Panc1 (cell line): Measurements from ENCODE around the gene GNG4. TPM values are rescaled to one million over a fixed set of nuclear protein-coding genes. Genes with fewer than 3 reads are reported as not detected.
"Not testable (repeated sequence)": the region's sequence is repeated elsewhere in the genome, so short reads cannot be mapped to it uniquely, and the experiment has no call there.

Experiments
- ATAC-seq: fragments of 200-7000 bp; cut with Tn5 transposase; 2 replicates; pipeline ENCODE4 v1.9.1; 2020; ENCODE audit warnings: mild to moderate bottlenecking, moderate library complexity
- BruUV-seq: library from RNA; stranded (reverse); fragments of 400-500 nt; replicated peaks from 2 replicates; lab custom pipeline; 2021; lab: Mats Ljungman, UMichigan
- CTCF ChIA-PET: fragments of 300-600 bp; sonication (Branson Sonifier 250); formaldehyde crosslinking; loops from one replicate; lab custom pipeline; 2022; ENCODE audit warnings: antibody characterized with exemption; lab: Charles Lee
- POLR2A ChIA-PET: fragments of 300-600 bp; sonication (Branson Sonifier 250); formaldehyde crosslinking; loops from one replicate; lab custom pipeline; 2022; ENCODE audit warnings: antibody characterized with exemption; lab: Charles Lee
- DNase-seq: peaks from one replicate; pipeline ENCODE4 v3.0.0-alpha.2; 2010; ENCODE audit warnings: low read depth, low spot score
- H3K27ac ChIP-seq: 2 replicates; pipeline ENCODE4 v1.5.1; 2011; ENCODE audit warnings: mild to moderate bottlenecking, low read length, inconsistent platforms
- H3K27me3 ChIP-seq: fragments of 200-500 bp; sonication (Bioruptor generic); 2 replicates; pipeline ENCODE4 v1.6.0; 2014; ENCODE audit warnings: low read length, inconsistent platforms; ENCODE audit not compliant: control insufficient read depth, insufficient read depth
- H3K36me3 ChIP-seq: fragments of 200-500 bp; sonication (Bioruptor generic); 2 replicates; pipeline ENCODE4 v1.5.1; 2014; ENCODE audit warnings: inconsistent platforms, mild to moderate bottlenecking, low read length, moderate library complexity; ENCODE audit not compliant: control insufficient read depth, insufficient read depth
- H3K4me1 ChIP-seq: 2 replicates; pipeline ENCODE4 v1.5.1; 2011; ENCODE audit warnings: inconsistent platforms, mild to moderate bottlenecking, low read length, moderate library complexity; ENCODE audit not compliant: control insufficient read depth, insufficient read depth
- H3K4me3 ChIP-seq, 2 experiments: 2 replicates each; pipeline ENCODE4 v1.5.1; 2011 to 2012; ENCODE audit warnings: low read depth in 2 of 2, low read length in 2 of 2, mild to moderate bottlenecking in 2 of 2, inconsistent platforms in 1 of 2, moderate library complexity in 1 of 2
- H3K9me3 ChIP-seq: fragments of 200-500 bp; sonication (Bioruptor generic); 2 replicates; pipeline ENCODE4 v1.5.1; 2014; ENCODE audit warnings: low read depth, mild to moderate bottlenecking, inconsistent platforms, low read length, moderate library complexity; ENCODE audit not compliant: control insufficient read depth, insufficient read depth
- POLR2AphosphoS5 ChIP-seq: IDR thresholded peaks from 2 replicates; pipeline ENCODE4 v1.6.1; 2012; ENCODE audit warnings: mild to moderate bottlenecking, low read depth, low read length, moderate library complexity
- SIN3A ChIP-seq: IDR thresholded peaks from 2 replicates; pipeline ENCODE4 v1.6.1; 2012; ENCODE audit warnings: low read depth, mild to moderate bottlenecking, low read length, moderate library complexity, borderline replicate concordance; ENCODE audit not compliant: insufficient read depth
- TCF7L2 ChIP-seq: IDR thresholded peaks from 2 replicates; pipeline ENCODE4 v1.6.1; 2011; ENCODE audit warnings: mild to moderate bottlenecking, low read depth, low read length, inconsistent platforms
- in situ Hi-C: cut with HindIII; loops from 2 replicates; pipeline ENCODE4 v1.10.0; 2016; ENCODE audit warnings: low sequenced_read_pairs, low pct_unique_long_range_greater_than_20kb
- intact Hi-C: fragments of 100-400 bp; cut with micrococcal nuclease; formaldehyde crosslinking; loops from one replicate; pipeline ENCODE4 v1.10.0; 2022; ENCODE audit not compliant: unreplicated experiment
- total RNA-seq: library from RNA; stranded (reverse); gene quantifications from one replicate; pipeline ENCODE4 v1.2.1, GENCODE V29; 2021; ENCODE audit not compliant: unreplicated experiment
- TF ChIP-seq, protein P1 (sequence below), 2 experiments: IDR thresholded peaks; 2 replicates each; pipeline ENCODE4 v1.6.1; 2011 to 2012; ENCODE audit warnings: low read depth in 2 of 2, control low read depth in 1 of 2, low read length in 1 of 2, mild to moderate bottlenecking in 1 of 2, moderate library complexity in 1 of 2; ENCODE audit not compliant: insufficient read depth in 1 of 2
- TF ChIP-seq, protein P2 (sequence below): fragments of 450-650 bp; IDR thresholded peaks from 2 replicates; pipeline ENCODE4 v1.5.1; 2017; ENCODE audit warnings: mild to moderate bottlenecking

GNG4 gene
- total RNA-seq, 1 experiment from 2014 or later = 1.1 TPM

DNA sequence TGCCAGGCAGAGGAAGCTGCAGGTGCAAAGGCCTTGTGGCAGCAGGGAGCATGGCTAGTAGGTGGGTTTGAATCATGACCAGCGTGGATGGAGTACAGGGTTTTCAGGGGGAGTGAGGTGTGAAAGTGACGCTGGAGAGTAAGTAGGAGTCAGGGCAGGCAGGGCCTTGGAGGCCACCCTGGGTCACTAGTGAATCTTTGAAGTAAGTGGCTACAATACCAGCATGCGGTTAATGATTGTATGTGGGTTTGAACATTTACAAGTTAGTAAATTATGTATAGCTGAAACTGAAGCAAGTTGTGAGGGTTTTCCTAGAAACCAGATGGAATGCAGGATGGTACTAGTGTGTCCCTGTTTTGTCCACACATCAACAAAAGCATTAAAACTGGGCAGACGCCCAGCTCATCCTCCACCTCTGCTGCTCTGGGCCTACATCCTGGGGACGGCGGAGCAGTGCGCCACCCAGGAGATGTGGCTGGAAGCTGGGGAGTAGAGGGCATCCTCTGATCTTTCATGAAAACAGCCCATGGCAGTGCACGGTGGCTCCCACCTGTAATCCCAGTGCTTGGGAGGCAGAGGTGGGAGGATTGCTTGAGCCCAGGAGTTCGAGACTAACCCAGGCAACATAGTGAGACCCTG is 104.2 kb downstream of the GNG4 start:
- in situ Hi-C loops = no loop called here
- TF ChIP-seq TCF7L2 (no peak), SIN3A (no peak), POLR2AphosphoS5 (no peak)
- TF ChIP-seq, protein P1, sequence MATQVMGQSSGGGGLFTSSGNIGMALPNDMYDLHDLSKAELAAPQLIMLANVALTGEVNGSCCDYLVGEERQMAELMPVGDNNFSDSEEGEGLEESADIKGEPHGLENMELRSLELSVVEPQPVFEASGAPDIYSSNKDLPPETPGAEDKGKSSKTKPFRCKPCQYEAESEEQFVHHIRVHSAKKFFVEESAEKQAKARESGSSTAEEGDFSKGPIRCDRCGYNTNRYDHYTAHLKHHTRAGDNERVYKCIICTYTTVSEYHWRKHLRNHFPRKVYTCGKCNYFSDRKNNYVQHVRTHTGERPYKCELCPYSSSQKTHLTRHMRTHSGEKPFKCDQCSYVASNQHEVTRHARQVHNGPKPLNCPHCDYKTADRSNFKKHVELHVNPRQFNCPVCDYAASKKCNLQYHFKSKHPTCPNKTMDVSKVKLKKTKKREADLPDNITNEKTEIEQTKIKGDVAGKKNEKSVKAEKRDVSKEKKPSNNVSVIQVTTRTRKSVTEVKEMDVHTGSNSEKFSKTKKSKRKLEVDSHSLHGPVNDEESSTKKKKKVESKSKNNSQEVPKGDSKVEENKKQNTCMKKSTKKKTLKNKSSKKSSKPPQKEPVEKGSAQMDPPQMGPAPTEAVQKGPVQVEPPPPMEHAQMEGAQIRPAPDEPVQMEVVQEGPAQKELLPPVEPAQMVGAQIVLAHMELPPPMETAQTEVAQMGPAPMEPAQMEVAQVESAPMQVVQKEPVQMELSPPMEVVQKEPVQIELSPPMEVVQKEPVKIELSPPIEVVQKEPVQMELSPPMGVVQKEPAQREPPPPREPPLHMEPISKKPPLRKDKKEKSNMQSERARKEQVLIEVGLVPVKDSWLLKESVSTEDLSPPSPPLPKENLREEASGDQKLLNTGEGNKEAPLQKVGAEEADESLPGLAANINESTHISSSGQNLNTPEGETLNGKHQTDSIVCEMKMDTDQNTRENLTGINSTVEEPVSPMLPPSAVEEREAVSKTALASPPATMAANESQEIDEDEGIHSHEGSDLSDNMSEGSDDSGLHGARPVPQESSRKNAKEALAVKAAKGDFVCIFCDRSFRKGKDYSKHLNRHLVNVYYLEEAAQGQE (IDR thresholded peaks at IDR 0.05; ENCODE audit: insufficient read depth in 1 of 2, low read depth in 2 of 2, low read length in 1 of 2) = no peak
- TF ChIP-seq, protein P2, sequence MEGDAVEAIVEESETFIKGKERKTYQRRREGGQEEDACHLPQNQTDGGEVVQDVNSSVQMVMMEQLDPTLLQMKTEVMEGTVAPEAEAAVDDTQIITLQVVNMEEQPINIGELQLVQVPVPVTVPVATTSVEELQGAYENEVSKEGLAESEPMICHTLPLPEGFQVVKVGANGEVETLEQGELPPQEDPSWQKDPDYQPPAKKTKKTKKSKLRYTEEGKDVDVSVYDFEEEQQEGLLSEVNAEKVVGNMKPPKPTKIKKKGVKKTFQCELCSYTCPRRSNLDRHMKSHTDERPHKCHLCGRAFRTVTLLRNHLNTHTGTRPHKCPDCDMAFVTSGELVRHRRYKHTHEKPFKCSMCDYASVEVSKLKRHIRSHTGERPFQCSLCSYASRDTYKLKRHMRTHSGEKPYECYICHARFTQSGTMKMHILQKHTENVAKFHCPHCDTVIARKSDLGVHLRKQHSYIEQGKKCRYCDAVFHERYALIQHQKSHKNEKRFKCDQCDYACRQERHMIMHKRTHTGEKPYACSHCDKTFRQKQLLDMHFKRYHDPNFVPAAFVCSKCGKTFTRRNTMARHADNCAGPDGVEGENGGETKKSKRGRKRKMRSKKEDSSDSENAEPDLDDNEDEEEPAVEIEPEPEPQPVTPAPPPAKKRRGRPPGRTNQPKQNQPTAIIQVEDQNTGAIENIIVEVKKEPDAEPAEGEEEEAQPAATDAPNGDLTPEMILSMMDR = no peak
- no peak for DNase-seq
- Histone ChIP-seq H3K9me3 (no peaks in the 10 kb centered on the region), H3K4me3 (no peak overlapping the region), H3K36me3 (no peaks in the 10 kb centered on the region), H3K27me3 (no peaks in the 10 kb centered on the region), H3K4me1 (no peaks in the 10 kb centered on the region), H3K27ac (no peak overlapping the region)
- no peak for ATAC-seq
- CTCF ChIA-PET = no interaction called here
- intact Hi-C loops = no loop called here
- BruUV-seq = no TSS peak
- POLR2A ChIA-PET = interaction anchor here (0.5 kb wide), 1 partner anchor 102 kb away, joined by 3 read pairs; no protein-coding TSS in a partner anchor

DNA sequence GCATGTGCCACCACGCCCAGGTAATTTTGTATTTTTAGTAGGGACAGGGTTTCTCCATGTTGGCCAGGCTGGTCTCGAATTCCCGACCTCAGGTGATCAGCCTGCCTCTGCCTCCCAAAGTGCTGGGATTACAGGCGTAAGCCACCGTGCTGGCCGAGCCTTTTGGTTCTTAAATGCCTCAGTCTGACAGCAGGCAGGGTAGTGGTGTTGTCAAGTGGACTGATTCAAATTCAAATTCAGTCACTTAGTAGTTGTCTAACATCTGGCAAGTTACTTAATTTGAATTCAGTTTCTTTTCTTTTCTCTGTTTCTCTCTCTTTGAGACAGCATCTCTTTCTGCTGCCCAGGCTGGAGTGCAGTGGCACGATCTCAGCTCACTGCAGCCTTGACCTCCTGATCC is 106.7 kb downstream of the GNG4 start:
- ATAC-seq, H3K4me3 ChIP-seq, BruUV-seq, H3K4me1 ChIP-seq, H3K27ac ChIP-seq, H3K9me3 ChIP-seq, H3K36me3 ChIP-seq, H3K27me3 ChIP-seq, in situ Hi-C loops, intact Hi-C loops, CTCF ChIA-PET, POLR2A ChIA-PET, DNase-seq: not testable (repeated sequence)

DNA sequence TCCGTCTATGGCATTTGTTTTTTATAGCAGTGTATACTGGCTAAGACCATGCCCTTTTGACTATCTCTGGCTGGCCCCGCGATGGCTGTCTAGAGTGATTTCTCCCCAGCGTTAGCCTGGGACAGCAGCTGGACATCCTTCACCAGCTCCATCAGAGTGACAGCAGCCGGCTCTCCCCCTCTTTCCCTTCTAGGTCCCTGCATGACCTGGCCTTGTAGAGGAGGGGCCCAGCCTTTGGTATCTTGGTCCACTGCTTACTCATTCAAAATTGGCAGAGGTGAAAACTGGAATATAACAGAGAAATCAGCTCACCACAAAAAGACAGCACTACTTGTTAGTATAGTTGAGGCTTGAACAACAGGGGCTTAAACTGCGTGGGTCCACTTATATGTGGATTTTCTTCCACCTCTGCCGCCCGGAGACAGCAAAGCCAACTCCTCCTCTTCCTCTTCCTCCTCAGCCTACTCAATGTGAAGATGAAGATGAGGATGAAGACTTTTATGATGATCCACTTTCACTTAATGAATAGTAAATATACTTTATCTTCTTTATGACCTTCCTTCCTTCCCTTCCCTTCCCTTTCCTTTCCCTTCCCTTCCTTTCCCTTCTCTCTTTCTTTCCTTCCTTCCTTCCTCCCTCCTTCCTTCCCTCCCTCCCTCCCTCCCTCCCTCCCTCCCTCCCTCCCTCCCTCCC is 116.0 kb downstream of the GNG4 start:
- H3K4me1 ChIP-seq = no peaks in the 10 kb centered on the region
- no peaks in the 10 kb centered on the region for H3K9me3 ChIP-seq
- POLR2A ChIA-PET = no interaction called here
- in situ Hi-C loops (no loop called here), intact Hi-C loops (no loop called here)
- DNase-seq (no peak), ATAC-seq (no peak)
- BruUV-seq = no TSS peak
- TF ChIP-seq POLR2AphosphoS5 (no peak), SIN3A (no peak), TCF7L2 (no peak)
- TF ChIP-seq, protein P1 (IDR thresholded peaks at IDR 0.05; ENCODE audit: insufficient read depth in 1 of 2, low read depth in 2 of 2, low read length in 1 of 2) = no peak
- TF ChIP-seq, protein P2 = no peak
- no peaks in the 10 kb centered on the region for H3K36me3 ChIP-seq
- no peak overlapping the region for H3K27ac ChIP-seq
- no peaks in the 10 kb centered on the region for H3K27me3 ChIP-seq
- no peak overlapping the region for H3K4me3 ChIP-seq
- CTCF ChIA-PET = no interaction called here
